Progenitor cell of endocrine pancreas (in vitro differentiated cells): ENCODE measurements around the gene FAM227B. TPM values are rescaled to one million over a fixed set of nuclear protein-coding genes. Genes with fewer than 3 reads are reported as not detected.
"Not testable (repeated sequence)": the region's sequence is repeated elsewhere in the genome, so short reads cannot be mapped to it uniquely, and the experiment has no call there.

ENCODE experiments used
- DNase-seq: peaks from one replicate; pipeline ENCODE4 v3.0.0; 2021; ENCODE audit warnings: low spot score; ENCODE audit not compliant: unreplicated experiment
- H3K27ac Mint-ChIP-seq: 2 replicates; pipeline ENCODE4 v1.8.0; 2021; ENCODE audit warnings: mild to moderate bottlenecking, moderate library complexity, mixed read lengths
- H3K27me3 Mint-ChIP-seq: 2 replicates; pipeline ENCODE4 v1.8.0; 2021; ENCODE audit warnings: mixed read lengths
- H3K36me3 Mint-ChIP-seq: 2 replicates; pipeline ENCODE4 v1.8.0; 2022; ENCODE audit warnings: mixed read lengths; ENCODE audit not compliant: insufficient read depth
- H3K4me1 Mint-ChIP-seq: 2 replicates; pipeline ENCODE4 v1.8.0; 2021; ENCODE audit warnings: low read depth, mixed read lengths
- H3K4me3 Mint-ChIP-seq: 2 replicates; pipeline ENCODE4 v1.8.0; 2021; ENCODE audit warnings: low read depth, mild to moderate bottlenecking, moderate library complexity, mixed read lengths
- H3K9me3 Mint-ChIP-seq: 2 replicates; pipeline ENCODE4 v1.8.0; 2021; ENCODE audit warnings: low read depth, mixed read lengths
- total RNA-seq: library from RNA; stranded (reverse); gene quantifications from 2 replicates; pipeline ENCODE4 v1.2.1, GENCODE V29; 2021
- TF ChIP-seq, protein P1 (sequence below): fragments of 200-600 bp; sonication (generic); IDR thresholded peaks from one replicate; pipeline ENCODE4 v1.5.0; 2021; ENCODE audit warnings: antibody characterized with exemption, mild to moderate bottlenecking; ENCODE audit not compliant: unreplicated experiment

The FAM227B gene
- total RNA-seq, 1 donor from 2014 or later: 8.9 TPM

DNA sequence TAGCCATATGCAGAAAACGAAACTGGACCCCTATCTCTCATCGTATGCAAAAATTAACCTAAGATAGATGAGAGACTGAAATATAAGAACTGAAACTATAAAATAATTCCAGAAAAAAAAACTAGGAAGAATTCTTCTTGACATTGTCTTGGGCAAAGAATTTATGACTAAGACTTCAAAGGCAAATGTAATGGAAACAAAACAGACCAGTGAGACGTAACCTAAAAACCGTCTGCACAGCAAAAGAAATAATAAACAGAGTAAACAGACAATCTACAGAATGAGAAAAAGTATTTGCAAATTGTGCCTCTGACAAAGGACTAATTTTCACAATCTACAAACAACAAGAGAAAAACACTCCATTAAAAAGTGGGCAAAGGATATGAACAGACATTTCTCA is 92.3 kb downstream of the FAM227B start:
- Mint-ChIP-seq H3K4me3 (no peak overlapping the region), H3K27ac (no peak overlapping the region), H3K9me3 (peaks cover 39% of the 10 kb centered on the region), H3K4me1 (peaks cover 10% of the 10 kb centered on the region), H3K27me3 (no peaks in the 10 kb centered on the region), H3K36me3 (peaks cover 3% of the 10 kb centered on the region)
- no peak for DNase-seq
- TF ChIP-seq, protein P1, sequence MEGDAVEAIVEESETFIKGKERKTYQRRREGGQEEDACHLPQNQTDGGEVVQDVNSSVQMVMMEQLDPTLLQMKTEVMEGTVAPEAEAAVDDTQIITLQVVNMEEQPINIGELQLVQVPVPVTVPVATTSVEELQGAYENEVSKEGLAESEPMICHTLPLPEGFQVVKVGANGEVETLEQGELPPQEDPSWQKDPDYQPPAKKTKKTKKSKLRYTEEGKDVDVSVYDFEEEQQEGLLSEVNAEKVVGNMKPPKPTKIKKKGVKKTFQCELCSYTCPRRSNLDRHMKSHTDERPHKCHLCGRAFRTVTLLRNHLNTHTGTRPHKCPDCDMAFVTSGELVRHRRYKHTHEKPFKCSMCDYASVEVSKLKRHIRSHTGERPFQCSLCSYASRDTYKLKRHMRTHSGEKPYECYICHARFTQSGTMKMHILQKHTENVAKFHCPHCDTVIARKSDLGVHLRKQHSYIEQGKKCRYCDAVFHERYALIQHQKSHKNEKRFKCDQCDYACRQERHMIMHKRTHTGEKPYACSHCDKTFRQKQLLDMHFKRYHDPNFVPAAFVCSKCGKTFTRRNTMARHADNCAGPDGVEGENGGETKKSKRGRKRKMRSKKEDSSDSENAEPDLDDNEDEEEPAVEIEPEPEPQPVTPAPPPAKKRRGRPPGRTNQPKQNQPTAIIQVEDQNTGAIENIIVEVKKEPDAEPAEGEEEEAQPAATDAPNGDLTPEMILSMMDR: no peak

DNA sequence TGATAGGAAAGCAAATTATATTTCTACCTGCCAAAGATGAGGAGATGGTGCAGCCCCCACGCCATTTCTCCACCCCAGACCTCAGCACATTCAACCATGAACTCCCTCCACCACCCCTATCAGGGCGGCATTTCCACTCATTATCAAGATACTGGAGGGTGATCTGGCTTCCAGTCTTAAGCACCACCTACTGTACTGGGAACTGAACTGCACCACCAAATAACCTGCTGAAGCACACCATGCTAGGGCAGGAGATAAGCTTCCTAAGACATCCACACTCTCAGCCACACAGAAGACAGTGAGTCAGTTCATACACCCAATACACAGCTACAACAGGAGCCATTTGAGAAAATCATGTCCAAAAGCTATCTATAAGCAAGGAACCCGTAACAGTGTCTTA is 98.8 kb downstream of the FAM227B start:
- no peak overlapping the region for H3K27ac Mint-ChIP-seq
- no peaks in the 10 kb centered on the region for H3K4me1 Mint-ChIP-seq
- TF ChIP-seq, protein P1: peak; percentile 10
- H3K36me3 Mint-ChIP-seq: peaks cover 3% of the 10 kb centered on the region
- no peak for DNase-seq
- H3K27me3 Mint-ChIP-seq: no peaks in the 10 kb centered on the region
- no peak overlapping the region for H3K4me3 Mint-ChIP-seq
- H3K9me3 Mint-ChIP-seq: peaks cover 35% of the 10 kb centered on the region

DNA sequence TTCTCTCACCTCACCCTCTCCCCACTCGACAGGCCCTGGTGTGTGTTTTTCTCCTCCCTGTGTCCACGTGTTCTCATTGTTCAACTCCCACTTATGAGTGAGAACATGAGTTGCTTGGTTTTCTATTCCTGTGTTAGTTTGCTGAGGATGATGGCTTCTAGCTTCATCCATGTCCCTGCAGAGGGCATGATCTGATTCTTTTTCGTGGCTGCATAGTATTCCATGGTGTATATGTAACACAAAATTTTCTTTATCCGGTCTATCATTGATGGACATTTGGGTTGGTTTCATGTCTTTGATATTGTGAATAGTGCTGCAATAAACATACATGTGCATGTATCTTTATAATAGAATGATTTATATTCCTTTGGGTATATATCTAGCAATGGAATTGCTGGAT is 107.9 kb downstream of the FAM227B start:
- not testable (repeated sequence) for H3K4me1 Mint-ChIP-seq, H3K27me3 Mint-ChIP-seq, H3K36me3 Mint-ChIP-seq, DNase-seq, H3K27ac Mint-ChIP-seq, H3K4me3 Mint-ChIP-seq, H3K9me3 Mint-ChIP-seq

DNA sequence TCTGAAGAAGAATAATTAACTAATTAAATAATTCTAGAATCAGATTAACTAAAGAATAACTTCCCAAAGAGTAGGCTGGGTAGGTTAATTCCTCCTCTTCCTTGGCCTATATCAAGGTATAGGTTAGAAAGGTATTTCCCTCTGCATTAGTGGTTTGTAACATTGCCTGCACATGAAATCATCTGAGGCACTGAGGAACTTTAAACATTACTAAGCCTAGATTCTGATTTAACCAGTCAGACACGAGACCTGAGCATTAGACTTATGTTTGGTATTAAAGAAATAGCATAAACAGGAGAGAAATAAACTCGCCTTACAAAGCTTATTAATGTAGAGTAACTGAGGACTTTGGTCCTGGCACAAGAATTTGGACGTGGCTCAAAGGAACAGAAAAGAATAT is 113.4 kb downstream of the FAM227B start:
- Mint-ChIP-seq H3K27ac (no peak overlapping the region), H3K27me3 (no peaks in the 10 kb centered on the region), H3K9me3 (peaks cover 8% of the 10 kb centered on the region), H3K4me1 (no peaks in the 10 kb centered on the region), H3K36me3 (peaks cover 4% of the 10 kb centered on the region), H3K4me3 (no peak overlapping the region)
- TF ChIP-seq, protein P1: no peak
- DNase-seq: no peak

DNA sequence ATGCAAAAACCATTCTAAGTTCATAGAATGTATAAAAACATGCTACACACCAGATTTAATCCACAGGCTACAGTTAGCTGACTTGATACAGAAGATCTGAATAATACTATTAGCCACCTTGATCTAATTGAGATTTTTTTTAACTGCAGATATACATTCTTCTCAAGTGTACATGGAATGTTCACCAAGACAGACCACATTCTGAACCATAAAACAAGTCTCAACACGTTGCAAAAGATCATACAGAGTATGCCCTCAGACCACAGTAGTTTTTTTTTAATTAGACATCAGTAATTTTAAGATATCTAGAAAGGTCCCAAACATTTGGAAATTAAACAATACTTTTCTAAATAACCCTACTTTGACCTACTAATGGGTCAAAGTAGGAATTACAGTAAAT is 114.3 kb downstream of the FAM227B start:
- H3K9me3 Mint-ChIP-seq: peaks cover 10% of the 10 kb centered on the region
- DNase-seq: no peak
- H3K27ac Mint-ChIP-seq: no peak overlapping the region
- no peak overlapping the region for H3K4me3 Mint-ChIP-seq
- peaks cover 4% of the 10 kb centered on the region for H3K36me3 Mint-ChIP-seq
- TF ChIP-seq, protein P1: no peak
- H3K27me3 Mint-ChIP-seq: no peaks in the 10 kb centered on the region
- no peaks in the 10 kb centered on the region for H3K4me1 Mint-ChIP-seq

DNA sequence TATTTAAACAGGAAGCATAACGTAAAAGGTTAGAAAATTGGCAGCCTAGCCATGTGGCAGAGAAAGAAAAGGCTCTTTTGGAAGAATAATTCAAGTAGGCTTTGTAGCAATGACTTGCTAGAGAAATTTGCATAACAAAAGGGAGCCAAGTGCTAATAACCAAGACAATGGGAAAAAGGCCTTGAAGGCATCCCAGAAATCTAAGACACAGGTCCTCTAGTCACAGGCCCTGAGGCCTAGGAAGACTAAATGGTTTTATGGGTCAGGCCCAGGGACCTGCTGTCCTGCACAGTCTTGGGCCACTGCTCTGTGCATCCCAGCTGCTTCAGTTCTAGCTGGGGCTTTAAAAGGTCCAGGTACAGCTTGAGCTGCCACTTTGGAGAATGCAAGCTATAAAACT is 119.0 kb downstream of the FAM227B start:
- DNase-seq: no peak
- Mint-ChIP-seq H3K4me3 (no peak overlapping the region), H3K9me3 (peaks cover 17% of the 10 kb centered on the region), H3K27ac (no peak overlapping the region), H3K27me3 (no peaks in the 10 kb centered on the region), H3K36me3 (peaks cover 4% of the 10 kb centered on the region), H3K4me1 (peaks cover 5% of the 10 kb centered on the region)
- TF ChIP-seq, protein P1: no peak
